ENCODE results near the gene TNS1. TPM values are rescaled to one million over a fixed set of nuclear protein-coding genes. Genes with fewer than 3 reads are reported as not detected.

TNS1 gene
- total RNA-seq, 1 donor from 2014 or later = 1,334 TPM

DNA sequence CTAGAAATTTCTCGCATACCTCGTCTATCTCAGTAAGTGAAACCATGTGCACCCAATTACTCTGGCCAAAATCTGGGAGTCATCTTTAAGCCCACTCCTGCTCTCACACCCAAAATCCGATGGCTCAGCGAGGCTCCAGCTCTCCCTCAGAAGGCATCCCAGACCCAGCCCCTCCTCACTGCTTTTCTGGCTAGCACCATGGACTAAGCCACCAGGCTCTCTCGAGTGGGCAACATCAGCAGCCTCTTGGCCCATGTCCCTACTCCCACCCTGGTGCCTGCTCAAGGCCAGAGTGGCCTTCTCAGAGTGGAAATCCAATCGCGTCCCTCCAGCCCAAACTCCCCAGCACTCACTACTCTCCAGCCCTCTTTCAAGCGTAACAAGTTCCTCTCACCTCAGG, 27.2 kb downstream of the TNS1 start:
- no peak overlapping the region for H3K27ac ChIP-seq
- H3K4me1 ChIP-seq = peaks cover 14 to 37% of the 10 kb centered on the region in 2 donors
- TF ChIP-seq, protein P1, sequence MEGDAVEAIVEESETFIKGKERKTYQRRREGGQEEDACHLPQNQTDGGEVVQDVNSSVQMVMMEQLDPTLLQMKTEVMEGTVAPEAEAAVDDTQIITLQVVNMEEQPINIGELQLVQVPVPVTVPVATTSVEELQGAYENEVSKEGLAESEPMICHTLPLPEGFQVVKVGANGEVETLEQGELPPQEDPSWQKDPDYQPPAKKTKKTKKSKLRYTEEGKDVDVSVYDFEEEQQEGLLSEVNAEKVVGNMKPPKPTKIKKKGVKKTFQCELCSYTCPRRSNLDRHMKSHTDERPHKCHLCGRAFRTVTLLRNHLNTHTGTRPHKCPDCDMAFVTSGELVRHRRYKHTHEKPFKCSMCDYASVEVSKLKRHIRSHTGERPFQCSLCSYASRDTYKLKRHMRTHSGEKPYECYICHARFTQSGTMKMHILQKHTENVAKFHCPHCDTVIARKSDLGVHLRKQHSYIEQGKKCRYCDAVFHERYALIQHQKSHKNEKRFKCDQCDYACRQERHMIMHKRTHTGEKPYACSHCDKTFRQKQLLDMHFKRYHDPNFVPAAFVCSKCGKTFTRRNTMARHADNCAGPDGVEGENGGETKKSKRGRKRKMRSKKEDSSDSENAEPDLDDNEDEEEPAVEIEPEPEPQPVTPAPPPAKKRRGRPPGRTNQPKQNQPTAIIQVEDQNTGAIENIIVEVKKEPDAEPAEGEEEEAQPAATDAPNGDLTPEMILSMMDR (IDR thresholded peaks at IDR 0.05) = no peak
- H3K4me3 ChIP-seq = no peak overlapping the region
- no peaks in the 10 kb centered on the region for H3K27me3 ChIP-seq
- intact Hi-C loops (cut with DNase I) = no loop called here
- H3K36me3 ChIP-seq = no peaks in the 10 kb centered on the region
- H3K9me3 ChIP-seq = no peaks in the 10 kb centered on the region
- DNase-seq (ENCODE audit: low spot score in 2 of 2) = no peak

DNA sequence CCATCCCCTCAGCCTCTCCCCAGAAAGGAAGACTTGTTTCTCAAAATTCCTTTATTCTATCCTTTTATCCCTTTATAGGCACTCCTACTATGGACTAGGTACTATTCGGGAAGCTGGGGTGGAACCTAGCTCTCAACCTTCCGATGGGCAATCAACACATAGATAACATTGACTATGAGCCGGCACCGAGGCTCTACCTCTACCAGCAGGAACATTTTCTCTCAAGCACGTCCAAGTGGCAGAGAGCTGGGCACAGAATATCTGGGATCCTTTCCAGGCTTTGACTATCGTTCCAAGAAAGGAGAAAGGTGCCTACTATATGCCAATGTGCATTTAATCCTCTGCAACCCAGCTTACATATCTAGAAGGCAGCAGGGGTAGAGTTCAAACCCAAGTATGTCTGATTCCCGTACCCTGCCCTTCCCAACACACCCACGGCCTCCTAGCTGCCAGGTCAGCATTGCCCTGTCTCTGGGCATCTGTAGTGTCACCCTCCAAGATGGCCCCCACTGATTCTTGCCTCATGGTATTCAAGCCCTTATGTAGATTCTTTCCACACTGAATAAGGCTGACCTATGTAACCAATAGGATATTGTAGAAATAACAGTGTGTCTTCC, 28.3 kb downstream of the TNS1 start:
- TF ChIP-seq, protein P1 (IDR thresholded peaks at IDR 0.05) = no peak
- H3K36me3 ChIP-seq = no peaks in the 10 kb centered on the region
- H3K4me1 ChIP-seq = peaks cover 5 to 25% of the 10 kb centered on the region in 2 donors
- no peak overlapping the region for H3K4me3 ChIP-seq
- intact Hi-C loops (cut with DNase I) = no loop called here
- no peaks in the 10 kb centered on the region for H3K27me3 ChIP-seq
- no peak overlapping the region for H3K27ac ChIP-seq
- no peaks in the 10 kb centered on the region for H3K9me3 ChIP-seq
- DNase-seq (ENCODE audit: low spot score in 2 of 2) = peak in 1 of 2 donors; percentile 33

DNA sequence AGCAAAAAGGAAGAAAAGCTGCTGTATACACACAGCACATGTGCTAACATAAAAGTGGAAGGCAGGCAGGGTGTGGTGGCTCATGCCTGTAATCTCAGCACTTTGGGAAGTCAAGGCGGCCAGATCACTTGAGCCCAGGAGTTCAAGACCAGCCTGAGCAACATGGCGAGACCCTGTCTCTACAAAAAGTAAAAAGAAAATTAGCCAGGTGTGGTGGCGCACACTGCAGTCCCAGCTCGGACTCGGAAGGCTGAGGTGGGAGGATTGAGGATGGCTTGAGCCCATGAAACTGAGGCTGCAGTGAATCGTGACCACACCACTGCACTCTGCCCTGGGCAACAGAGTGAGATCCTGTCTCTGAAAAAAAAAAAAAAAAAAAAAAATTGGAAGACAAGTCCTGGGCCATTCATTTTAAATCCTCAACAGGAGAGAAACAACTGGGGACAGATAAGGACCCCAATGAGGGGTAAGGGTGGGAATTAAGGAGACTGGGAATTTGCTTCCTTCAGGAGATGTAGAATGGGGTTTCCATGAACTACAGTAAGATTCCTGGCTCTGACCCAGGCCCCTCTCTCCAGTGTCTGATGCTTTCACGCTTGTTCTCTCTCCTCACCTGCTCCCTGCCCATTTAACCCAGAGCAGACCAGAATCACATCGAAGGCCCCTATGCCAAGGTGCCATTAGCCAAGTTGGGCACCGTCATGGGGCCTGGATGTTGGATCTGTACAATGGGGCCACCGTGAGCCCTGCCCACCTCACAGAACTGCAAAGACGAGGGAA, 29.6 kb downstream of the TNS1 start:
- H3K27ac ChIP-seq = peak overlapping the region in 1 of 2 donors; percentile 17
- H3K9me3 ChIP-seq = no peaks in the 10 kb centered on the region
- H3K4me3 ChIP-seq = no peak overlapping the region
- intact Hi-C loops (cut with DNase I) = no loop called here
- H3K27me3 ChIP-seq = no peaks in the 10 kb centered on the region
- TF ChIP-seq, protein P1 (IDR thresholded peaks at IDR 0.05) = no peak
- H3K36me3 ChIP-seq = no peaks in the 10 kb centered on the region
- peak in 1 of 2 donors; percentile 53 for DNase-seq (ENCODE audit: low spot score in 2 of 2)
- peaks cover 0 to 15% of the 10 kb centered on the region in 2 donors for H3K4me1 ChIP-seq

DNA sequence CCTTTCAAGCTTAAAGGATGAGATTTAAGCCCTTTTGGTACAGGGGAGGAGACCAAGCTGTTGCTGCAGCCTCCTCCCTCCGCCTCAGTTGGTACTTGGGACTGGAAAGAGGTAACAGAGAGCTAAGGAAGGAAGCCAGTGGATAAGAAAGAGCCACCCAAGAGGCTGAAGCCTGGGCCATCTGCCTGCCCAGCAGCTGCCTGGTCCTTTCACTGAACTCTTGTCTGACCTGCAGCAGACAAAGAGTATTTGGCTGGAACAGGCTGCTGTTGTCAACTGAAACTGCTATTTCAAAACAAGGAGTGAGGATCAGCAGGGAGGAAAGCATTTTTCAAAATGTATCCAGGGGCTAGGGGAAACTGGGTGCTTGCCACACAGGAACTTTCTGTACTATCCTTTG, 30.3 kb downstream of the TNS1 start:
- Histone ChIP-seq H3K36me3 (no peaks in the 10 kb centered on the region), H3K4me1 (peaks cover 0 to 11% of the 10 kb centered on the region in 2 donors), H3K27ac (peak overlapping the region in 1 of 2 donors; percentile 31), H3K4me3 (no peak overlapping the region), H3K9me3 (no peaks in the 10 kb centered on the region), H3K27me3 (no peaks in the 10 kb centered on the region)
- peak in 1 of 2 donors; percentile 45 for DNase-seq (ENCODE audit: low spot score in 2 of 2)
- intact Hi-C loops (cut with DNase I) = no loop called here
- TF ChIP-seq, protein P1 (IDR thresholded peaks at IDR 0.05) = no peak

DNA sequence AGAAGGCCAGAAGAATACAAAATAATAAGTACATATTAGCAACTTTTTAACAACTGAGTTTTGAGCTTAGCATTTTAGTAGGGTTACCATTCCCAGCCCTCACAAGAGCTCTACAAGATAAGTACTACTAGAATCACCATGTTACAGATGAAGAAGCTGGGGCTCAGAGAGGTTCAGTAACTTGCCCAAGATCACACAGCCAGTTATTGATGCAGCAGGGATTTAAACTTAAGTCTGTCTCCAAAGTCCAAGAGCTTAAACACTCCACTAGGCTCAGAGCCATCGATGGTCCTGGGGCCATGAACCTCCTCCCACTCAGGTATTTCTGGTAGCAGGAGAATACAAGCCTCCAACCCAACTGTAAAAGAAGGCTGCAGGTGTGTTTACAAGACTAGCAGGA, 30.8 kb downstream of the TNS1 start:
- H3K4me3 ChIP-seq = no peak overlapping the region
- intact Hi-C loops (cut with DNase I) = no loop called here
- H3K27ac ChIP-seq = peak overlapping the region in 1 of 2 donors; percentile 31
- TF ChIP-seq, protein P1 (IDR thresholded peaks at IDR 0.05) = no peak
- H3K27me3 ChIP-seq = no peaks in the 10 kb centered on the region
- DNase-seq (ENCODE audit: low spot score in 2 of 2) = peak in 1 of 2 donors; percentile 25
- H3K4me1 ChIP-seq = peaks cover 0 to 6% of the 10 kb centered on the region in 2 donors
- H3K9me3 ChIP-seq = no peaks in the 10 kb centered on the region
- H3K36me3 ChIP-seq = no peaks in the 10 kb centered on the region

All from ascending aorta (tissue), 2 donors.